ENCODE data around the gene SYNGAP1. TPM values are rescaled to one million over a fixed set of nuclear protein-coding genes. Genes with fewer than 3 reads are reported as not detected.

Gene SYNGAP1
- polyA plus RNA-seq, 1 donor (not counting 4 experiments of a cell fraction or from before 2014, with no cell fraction given): 2.1 TPM

DNA sequence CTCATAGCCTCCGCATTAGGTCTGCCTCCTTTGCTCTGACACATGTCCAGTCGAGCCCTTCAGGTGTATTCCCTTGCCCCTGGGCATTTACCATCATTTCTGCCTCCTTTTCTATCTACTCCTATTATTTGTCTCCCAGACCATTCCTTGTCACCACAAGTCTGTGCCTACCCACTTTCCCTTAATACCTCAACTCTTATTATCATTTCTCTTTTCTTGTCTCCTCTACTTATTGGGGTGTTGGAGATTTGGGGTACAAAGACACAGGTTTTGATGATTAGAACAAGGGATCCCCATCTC, 1.4 kb downstream of the SYNGAP1 start:
- H2AFZ ChIP-seq (ENCODE audit: control insufficient read depth, low read length): no peak overlapping the region
- TF ChIP-seq, protein P1, sequence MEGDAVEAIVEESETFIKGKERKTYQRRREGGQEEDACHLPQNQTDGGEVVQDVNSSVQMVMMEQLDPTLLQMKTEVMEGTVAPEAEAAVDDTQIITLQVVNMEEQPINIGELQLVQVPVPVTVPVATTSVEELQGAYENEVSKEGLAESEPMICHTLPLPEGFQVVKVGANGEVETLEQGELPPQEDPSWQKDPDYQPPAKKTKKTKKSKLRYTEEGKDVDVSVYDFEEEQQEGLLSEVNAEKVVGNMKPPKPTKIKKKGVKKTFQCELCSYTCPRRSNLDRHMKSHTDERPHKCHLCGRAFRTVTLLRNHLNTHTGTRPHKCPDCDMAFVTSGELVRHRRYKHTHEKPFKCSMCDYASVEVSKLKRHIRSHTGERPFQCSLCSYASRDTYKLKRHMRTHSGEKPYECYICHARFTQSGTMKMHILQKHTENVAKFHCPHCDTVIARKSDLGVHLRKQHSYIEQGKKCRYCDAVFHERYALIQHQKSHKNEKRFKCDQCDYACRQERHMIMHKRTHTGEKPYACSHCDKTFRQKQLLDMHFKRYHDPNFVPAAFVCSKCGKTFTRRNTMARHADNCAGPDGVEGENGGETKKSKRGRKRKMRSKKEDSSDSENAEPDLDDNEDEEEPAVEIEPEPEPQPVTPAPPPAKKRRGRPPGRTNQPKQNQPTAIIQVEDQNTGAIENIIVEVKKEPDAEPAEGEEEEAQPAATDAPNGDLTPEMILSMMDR (optimal IDR thresholded peaks at IDR 0.05 in 1 of 3, IDR thresholded peaks at IDR 0.05 in 1 of 3, conservative IDR thresholded peaks at IDR 0.05 in 1 of 3; ENCODE audit: extremely low read depth in 1 of 3, insufficient read depth in 2 of 3, low read length in 3 of 3): no peak
- TF ChIP-seq EZH2 (IDR thresholded peaks at IDR 0.05; ENCODE audit: low read length): no peak
- H3K4me1 ChIP-seq (ENCODE audit: control insufficient read depth, extremely low read depth, insufficient read depth, low read length): peaks cover 27% of the 10 kb centered on the region

DNA sequence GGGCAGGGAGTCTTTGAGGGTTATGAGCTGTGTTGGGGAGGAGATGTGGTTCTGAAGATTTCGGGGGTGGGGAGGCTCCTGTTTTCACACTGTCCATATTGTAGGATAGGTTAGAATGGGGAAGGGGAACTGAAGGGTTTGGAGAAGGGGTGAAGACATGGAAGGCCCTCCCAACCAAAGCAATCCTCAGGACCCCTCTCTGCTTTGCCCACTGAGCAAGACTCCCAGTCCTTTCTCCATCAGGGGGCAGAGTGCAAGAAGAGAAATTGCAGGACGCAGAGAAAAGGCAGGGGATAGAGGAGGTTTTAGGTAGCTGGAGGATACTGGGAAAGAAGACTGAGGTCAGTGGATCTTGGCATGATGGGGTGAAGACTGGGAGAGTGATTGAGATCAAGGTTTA, 3.9 kb downstream of the SYNGAP1 start:
- Histone ChIP-seq H2AFZ (ENCODE audit: control insufficient read depth, low read length) (no peak overlapping the region), H3K9ac (ENCODE audit: control insufficient read depth, extremely low read depth, insufficient read depth, low read length) (no peak overlapping the region), H3K27me3 (ENCODE audit: control insufficient read depth, extremely low read depth, insufficient read depth, low read length) (no peaks in the 10 kb centered on the region), H3K9me3 (ENCODE audit: control insufficient read depth, low read depth, low read length) (no peaks in the 10 kb centered on the region), H3K36me3 (ENCODE audit: control insufficient read depth in 2 of 2, extremely low read depth in 1 of 2, insufficient read depth in 2 of 2, low read length in 2 of 2) (no peaks in the 10 kb centered on the region), H3K27ac (ENCODE audit: control insufficient read depth, insufficient read depth, low read length) (no peak overlapping the region), H3K4me3 (ENCODE audit: control insufficient read depth in 2 of 3, extremely low read depth in 1 of 3, insufficient read depth in 2 of 3, low read depth in 1 of 3, low read length in 3 of 3) (no peak overlapping the region), H3K79me2 (ENCODE audit: control insufficient read depth, insufficient read depth, low read length) (peaks cover 4% of the 10 kb centered on the region), H3K9me1 (ENCODE audit: control insufficient read depth, extremely low read depth, insufficient read depth, low read length) (no peaks in the 10 kb centered on the region), H4K20me1 (ENCODE audit: control insufficient read depth, extremely low read depth, insufficient read depth, low read length) (no peaks in the 10 kb centered on the region), H3K4me1 (ENCODE audit: control insufficient read depth, extremely low read depth, insufficient read depth, low read length) (peaks cover 24% of the 10 kb centered on the region), H3K4me2 (ENCODE audit: control insufficient read depth, extremely low read depth, insufficient read depth, low read depth, low read length) (no peak overlapping the region)
- no peak for FAIRE-seq
- no peak for TF ChIP-seq EZH2 (IDR thresholded peaks at IDR 0.05; ENCODE audit: low read length)
- TF ChIP-seq, protein P1 (optimal IDR thresholded peaks at IDR 0.05 in 1 of 3, IDR thresholded peaks at IDR 0.05 in 1 of 3, conservative IDR thresholded peaks at IDR 0.05 in 1 of 3; ENCODE audit: extremely low read depth in 1 of 3, insufficient read depth in 2 of 3, low read length in 3 of 3): no peak
- dilution Hi-C loops (cut with MboI; ENCODE audit: extremely low pct_ligation_motif_present, low sequenced_read_pairs): no loop called here
- no peak for DNase-seq (ENCODE audit: low read depth, low spot score)

More for the DNA sequence above, 1.4 kb downstream of the SYNGAP1 start:
- peaks cover 13% of the 10 kb centered on the region for H3K79me2 ChIP-seq (ENCODE audit: control insufficient read depth, insufficient read depth, low read length)
- peaks cover 4% of the 10 kb centered on the region for H4K20me1 ChIP-seq (ENCODE audit: control insufficient read depth, extremely low read depth, insufficient read depth, low read length)
- peaks cover 3 to 8% of the 10 kb centered on the region in 2 experiments for H3K36me3 ChIP-seq (ENCODE audit: control insufficient read depth in 2 of 2, extremely low read depth in 1 of 2, insufficient read depth in 2 of 2, low read length in 2 of 2)
- FAIRE-seq (no peak), DNase-seq (ENCODE audit: low read depth, low spot score) (no peak)
- no peak overlapping the region for H3K27ac ChIP-seq (ENCODE audit: control insufficient read depth, insufficient read depth, low read length)
- no peaks in the 10 kb centered on the region for H3K9me1 ChIP-seq (ENCODE audit: control insufficient read depth, extremely low read depth, insufficient read depth, low read length)
- H3K27me3 ChIP-seq (ENCODE audit: control insufficient read depth, extremely low read depth, insufficient read depth, low read length): no peaks in the 10 kb centered on the region
- H3K9me3 ChIP-seq (ENCODE audit: control insufficient read depth, low read depth, low read length): no peaks in the 10 kb centered on the region
- H3K4me3 ChIP-seq (ENCODE audit: control insufficient read depth in 2 of 3, extremely low read depth in 1 of 3, insufficient read depth in 2 of 3, low read depth in 1 of 3, low read length in 3 of 3): no peak overlapping the region
- no peak overlapping the region for H3K9ac ChIP-seq (ENCODE audit: control insufficient read depth, extremely low read depth, insufficient read depth, low read length)
- dilution Hi-C loops (cut with MboI; ENCODE audit: extremely low pct_ligation_motif_present, low sequenced_read_pairs): no loop called here
- H3K4me2 ChIP-seq (ENCODE audit: control insufficient read depth, extremely low read depth, insufficient read depth, low read depth, low read length): no peak overlapping the region
